NCI-H446 treated with DMSO at 0.1 percent for 48 hours (cell line): ENCODE data around the gene NAT8L.

Experiments
- DNase-seq: peaks from one replicate; lab custom pipeline; 2025; lab: John Stamatoyannopoulos, UW

Gene NAT8L

GRCh38 chr4:2075987-2076907, 17.1 kb downstream of the NAT8L start:
- no peak for DNase-seq

- DNase-seq: no peak
Observed at GRCh38 chr4:2076908-2077536, 17.9 kb downstream of the NAT8L start.

DNA sequence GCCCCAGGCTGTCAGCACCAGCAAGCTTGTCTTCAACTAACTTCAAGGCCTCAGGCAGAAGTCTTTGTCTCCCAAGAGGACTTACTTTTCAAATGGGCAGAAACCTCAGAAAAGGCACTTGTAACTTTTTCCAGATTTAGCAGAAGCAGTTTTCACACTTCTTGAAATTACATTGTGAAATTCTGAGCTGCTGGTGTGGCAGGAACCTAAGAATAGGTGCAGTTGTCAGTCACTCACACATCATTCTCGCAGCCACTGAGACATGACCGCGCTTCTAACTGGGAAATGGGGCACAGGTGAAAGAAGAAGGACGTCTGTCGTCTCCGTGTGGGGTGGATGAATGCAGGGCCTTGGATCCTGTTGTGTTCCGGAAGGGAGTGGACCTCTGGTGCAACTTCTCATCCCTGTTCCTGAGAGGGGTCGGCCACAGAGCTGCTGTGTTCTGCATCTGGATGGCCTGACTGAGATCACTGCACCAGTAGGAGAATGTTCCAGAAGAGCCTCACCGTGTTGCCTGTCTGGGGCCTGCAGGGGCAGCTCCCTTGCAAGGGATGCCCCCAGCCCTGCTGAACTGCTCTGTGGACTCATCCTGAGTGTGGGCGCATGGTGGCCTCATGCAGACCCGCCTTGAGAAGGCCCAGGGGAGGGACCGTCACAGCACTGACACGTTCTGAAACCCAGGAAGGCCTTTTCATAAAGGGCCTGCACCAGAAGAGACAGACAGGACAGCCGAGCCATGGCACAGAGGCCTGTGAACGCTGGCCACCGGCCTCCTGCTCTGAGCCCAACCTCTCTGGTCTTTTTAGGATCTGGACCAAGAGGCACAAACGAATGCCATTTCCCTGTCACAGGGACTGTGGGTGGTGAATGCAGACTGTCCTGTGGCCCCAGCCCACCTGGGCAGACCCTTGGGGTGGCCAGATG, 18.7 kb downstream of the NAT8L start:
- DNase-seq: no peak

DNA sequence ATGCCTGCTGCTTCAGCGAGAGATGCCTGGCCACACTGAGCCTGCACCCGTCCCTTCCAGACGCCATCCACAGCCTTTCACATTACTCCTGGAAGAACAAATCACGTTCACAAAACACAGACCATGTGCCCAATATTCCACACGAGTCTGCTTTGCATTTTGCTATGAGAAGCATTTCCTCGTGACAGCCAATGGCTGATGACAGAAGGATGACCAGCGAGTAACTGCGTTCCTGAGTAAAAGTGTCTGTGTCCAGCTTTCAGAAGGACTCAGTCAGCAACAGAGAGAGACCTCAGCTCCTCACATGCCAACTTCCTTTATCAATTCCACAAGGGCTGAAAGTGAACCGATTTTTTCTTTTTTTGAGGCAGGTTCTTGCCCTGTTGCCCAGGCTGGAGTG, 19.5 kb downstream of the NAT8L start:
- no peak for DNase-seq

DNA sequence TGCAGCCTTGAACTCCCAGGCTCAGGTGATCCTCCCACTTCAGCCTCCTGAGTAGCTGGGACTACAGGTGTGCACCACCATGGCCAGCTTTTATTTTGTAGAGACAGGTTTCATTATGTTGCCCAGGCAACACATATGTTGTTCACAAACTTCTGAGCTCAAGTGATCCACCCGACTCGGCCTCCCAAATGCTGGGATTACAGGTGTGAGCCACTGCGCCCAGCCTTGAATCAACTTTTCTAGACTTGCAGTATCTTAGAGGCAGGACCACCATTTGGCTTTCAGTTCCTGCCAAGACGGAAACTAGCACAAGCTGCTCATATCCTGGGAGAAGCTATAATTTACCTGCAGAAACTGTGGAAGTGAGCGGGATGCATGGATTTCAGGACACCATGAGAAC, 19.9 kb downstream of the NAT8L start:
- DNase-seq: no peak

DNA sequence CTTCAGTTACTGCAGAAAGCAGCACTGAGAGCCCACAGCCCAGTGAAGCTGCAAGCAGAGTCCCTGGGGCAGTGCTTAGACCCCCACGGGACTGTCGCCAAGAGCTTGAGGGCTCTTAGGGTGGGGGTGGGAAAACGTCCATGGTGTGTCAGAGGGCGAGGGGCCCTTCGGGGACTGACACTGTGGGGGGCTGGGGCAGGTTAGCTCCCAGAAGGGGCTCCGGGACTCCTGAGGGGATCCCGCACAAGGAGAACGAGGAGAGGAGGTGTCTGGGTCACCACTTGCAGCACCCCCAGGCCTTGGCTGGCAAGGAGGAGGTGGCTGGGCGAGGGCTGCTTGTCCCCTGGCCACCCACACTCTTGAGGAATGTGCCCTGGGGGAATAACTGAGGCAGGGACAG, 20.8 kb downstream of the NAT8L start:
- DNase-seq: no peak

GRCh38 chr4:2080429-2081300, 21.5 kb downstream of the NAT8L start:
- no peak for DNase-seq

GRCh38 chr4:2081540-2081939, 22.4 kb downstream of the NAT8L start:
- no peak for DNase-seq

DNA sequence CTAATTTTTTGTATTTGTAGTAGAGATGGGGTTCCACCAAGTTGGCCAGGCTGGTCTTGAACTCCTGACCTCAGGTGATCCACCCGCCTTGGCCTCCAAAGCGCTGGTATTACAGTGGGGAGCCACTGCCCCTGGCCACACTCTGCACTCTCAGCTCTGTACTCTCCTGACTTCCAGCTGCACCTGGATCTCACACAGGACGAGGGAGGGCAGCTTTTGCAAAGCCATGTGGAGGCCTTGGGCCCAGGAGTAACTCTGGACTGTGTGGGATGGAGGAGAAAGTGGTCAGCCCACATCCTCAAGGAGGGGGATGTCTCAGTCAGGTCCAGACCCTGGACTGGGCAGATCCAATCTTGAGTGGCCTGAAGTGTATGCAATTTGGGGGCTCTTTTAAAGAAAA, 23.0 kb downstream of the NAT8L start:
- DNase-seq: no peak

DNA sequence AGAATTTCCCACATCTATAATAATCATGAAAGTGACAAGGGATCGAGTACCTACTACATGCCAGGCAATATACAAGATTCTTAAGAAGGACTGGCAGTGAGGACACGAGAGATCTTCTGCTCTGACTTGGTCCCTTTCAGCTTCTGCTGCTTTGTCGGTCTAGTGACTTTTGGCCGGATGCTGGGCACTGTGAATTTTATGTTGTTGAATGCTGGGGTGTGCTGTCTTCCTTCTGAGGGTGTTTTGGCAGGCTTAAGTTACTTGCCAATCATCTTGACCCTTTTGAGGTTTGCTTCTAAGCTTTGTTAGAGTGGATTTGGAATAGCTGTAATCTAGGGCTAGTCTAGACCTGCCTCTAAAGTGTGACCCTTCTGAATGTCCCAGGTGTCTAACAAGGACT, 23.5 kb downstream of the NAT8L start:
- DNase-seq: no peak

GRCh38 chr4:2083116-2083825, 24.1 kb downstream of the NAT8L start:
- DNase-seq: no peak

DNA sequence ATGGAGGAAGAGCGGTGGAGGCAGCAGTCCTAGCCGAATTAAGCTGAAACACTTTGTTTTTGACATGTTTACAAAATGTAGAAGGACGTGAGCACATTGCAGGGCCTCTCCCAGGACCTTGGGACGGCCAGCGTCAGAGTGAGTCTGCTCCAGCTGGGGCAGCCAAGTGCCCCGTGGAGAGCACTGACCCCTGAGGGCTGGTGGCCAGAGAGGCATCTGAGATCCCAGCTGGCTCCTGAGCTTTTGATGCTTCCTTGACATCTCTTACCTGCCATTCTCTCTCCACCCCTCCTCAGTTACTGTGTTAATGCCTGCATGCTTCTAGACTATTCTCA, 24.7 kb downstream of the NAT8L start:
- no peak for DNase-seq

- DNase-seq: no peak
Observed at GRCh38 chr4:2084316-2084715, 25.2 kb downstream of the NAT8L start.

DNA sequence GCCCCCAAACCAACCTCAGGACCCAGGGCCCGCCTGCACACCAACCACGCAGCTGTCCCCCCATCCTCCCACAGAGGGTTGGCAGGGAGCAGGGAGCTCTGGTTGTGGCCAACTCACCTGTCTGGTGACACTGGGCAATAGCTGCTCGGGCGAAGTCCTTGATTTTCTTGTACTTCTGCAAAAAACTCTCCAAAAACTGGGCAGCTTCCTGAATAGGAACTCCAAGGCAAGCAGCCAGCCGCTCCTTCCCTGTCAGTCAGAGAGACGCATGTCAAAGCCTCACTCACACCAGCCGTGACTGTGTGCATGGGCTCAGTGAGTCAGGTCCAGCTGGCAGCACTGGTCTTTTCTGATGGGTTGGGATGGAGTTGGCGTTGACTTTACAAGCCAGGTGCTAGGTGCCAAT, 26.4 kb downstream of the NAT8L start:
- DNase-seq: no peak

DNA sequence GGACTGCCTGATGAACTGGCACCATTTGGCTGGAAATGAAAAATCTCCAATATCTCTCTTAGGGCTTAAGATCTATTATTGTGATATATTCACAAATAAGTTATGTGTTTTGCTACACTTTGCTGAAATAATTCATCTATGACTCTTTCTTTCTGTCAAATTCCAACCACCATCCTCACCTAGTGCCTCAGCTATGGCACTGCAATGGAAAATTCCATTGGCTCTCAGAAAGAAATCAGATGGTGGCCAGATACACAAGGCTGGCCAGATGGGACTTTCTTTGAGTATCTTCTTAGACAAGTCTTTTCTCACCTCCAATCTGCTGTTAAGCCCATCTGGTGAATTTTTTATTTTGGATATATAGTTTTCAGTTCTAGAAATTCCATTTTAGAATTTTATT, 28.0 kb downstream of the NAT8L start:
- DNase-seq: no peak

- no peak for DNase-seq
Observed at GRCh38 chr4:2089222-2089621, 30.1 kb downstream of the NAT8L start.

GRCh38 chr4:2090642-2091041, 31.5 kb downstream of the NAT8L start:
- no peak for DNase-seq

- DNase-seq: no peak
Observed at GRCh38 chr4:2091990-2092668, 33.0 kb downstream of the NAT8L start.

DNA sequence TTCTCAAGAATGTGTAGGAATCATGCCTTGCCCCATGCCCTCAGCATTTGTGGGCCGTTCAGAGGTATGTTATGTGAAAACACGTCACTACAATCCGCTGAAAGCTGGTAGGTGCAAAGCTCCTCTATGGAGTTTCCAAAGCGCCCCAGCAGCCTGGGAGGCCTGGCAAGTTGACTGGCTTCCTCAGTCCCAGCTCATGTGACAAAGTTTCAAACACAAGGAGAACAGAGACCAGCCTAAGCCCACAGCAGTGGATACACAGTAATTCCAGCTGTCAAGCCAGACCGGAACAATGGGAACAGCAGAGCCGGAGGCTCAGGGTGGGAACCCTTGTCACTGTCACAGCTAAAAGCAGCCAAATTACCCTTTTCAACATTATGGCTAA, 33.5 kb downstream of the NAT8L start:
- DNase-seq: no peak

DNA sequence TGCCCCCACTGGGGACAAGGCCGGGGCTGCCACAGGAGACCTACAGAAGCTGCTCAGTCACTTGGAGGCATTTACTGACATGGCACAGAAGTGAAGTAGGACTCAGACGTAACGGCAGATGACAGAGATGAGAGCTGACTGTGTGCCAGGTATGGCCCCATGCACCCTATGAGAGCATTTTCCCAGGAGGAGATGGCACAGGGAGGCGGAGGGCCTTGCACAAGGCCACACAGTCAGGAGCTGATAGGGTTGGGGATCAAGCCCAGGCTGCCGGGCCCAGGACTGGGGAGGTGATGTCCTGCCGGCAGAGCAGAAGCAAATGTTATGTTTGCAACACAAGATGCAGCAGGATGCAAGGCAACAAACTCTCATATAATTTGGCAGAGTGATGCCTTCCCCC, 34.1 kb downstream of the NAT8L start:
- no peak for DNase-seq
